COLO829 (cell line): ENCODE data around the gene PANK1.

Experiments used
- DNase-seq: peaks from one replicate; pipeline ENCODE4 v3.0.0; 2012; ENCODE audit warnings: low spot score

The PANK1 gene

DNA sequence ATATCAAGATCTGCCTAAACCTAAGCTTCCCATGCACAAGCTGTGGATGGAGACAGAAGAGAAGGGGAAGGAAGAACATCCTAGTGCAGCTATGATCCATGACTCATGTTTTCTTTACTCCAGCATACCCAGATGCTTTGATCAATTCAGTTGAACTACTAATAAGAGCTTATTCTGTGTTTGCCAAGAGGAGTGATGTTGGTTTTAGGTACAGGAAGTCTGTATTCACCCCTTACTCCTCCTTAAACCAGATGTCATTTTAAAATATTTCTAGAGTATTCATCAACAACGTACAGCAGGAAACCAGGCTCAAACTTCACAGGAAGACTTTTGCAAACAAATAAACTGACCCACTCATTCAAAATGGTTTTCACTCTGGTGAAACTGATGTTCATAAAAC, 29.2 kb downstream of the PANK1 start:
- peak; percentile 3 for DNase-seq

- DNase-seq: no peak
Observed at GRCh38 chr10:89615112-89615511, 29.9 kb downstream of the PANK1 start.

DNA sequence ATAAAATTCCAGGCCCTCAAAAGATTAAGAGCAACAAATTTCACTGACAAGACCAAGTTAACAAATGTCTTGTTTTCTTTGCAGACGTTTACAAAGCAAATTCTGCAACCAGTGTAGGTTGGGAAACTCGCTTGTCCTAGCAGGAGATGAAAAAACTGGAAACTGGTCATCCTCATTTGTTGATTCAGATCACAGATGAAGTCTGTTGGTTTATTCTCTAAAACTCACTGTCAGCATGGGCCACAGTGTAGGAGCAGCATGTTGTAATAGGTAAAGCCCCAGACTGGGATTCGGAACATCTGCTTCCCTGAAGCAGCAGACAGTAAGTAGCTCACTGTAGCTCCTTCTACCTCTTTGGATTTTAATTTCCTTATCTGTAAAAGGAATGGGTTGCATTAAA, 31.5 kb downstream of the PANK1 start:
- DNase-seq: no peak

DNA sequence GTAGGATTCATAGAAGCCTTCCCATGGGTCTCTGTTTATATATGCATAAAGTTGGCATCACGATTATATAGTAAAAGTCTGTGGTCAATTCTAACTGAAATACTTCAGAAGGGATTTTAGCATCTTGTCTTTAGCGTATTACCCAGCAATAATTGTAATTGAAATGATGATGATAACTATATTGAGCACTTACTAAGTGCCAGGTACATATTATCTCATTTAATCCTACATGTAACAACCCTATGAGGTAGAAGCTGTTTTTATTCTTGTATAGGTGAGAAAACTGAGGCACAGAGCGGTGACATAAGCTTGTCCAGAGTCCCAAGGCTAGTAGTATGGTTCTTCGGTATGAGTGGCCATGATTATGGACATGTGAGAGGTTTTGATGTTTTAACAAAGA, 33.8 kb downstream of the PANK1 start:
- no peak for DNase-seq

DNA sequence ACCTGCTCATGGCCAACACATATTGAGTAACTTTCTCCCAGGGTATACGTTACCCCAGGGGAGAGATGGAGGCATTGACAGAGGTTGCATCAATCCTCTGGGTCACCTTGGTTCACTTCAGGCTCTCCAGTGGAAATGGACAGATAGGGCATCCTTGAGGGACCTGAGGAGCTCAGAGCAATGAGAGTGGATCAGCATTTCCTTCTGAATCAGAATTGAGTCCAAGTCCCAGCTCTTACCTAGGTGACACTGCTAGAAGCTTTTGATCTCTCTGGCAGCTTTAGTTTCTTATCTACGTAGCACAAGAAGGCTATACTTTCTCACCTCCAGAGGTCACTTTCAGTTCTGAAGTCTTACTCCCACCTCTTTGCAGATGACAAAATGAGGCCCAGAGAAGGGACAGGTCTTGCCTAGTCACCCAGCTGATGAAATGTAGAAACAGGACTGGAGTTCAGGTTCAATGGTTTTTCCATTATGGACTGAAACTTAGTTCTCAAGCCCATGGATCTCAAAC, 35.2 kb downstream of the PANK1 start:
- no peak for DNase-seq

DNA sequence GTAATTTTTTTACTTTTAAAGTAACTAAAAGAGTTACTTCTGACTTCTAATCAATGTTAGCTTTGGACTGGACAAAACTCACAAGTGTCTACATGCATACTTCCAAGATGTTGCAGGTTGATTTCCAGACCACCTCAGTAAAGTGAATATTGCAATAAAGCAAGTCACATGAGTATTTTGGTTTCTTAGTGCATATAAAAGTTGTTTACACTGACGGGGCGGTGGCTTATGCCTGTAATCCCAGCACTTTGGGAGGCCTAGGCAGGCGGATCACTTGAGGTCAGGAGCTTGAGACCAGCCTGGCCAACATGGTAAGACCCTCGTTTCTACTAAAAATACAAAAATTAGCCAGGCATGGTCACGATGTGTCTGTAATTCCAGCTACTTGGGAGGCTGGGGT, 40.8 kb downstream of the PANK1 start:
- DNase-seq: no peak

DNA sequence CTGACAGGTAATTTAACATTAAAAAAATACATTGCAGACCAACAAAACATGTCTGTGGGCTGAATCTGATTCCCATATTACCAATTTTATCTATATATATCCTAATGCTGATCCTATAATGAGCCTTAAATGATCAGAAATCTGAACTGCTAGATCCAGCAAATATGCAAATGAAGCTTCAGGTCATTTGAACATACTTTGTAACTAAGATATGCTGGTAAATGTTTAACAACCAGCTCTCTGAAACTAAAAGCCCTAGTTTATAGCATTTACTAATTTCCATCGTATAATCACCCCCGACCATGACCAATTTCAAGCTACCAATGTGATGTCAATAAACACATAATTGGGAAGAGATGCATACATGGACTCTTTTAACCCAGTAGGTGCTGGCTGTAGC, 42.1 kb downstream of the PANK1 start:
- DNase-seq: no peak

DNA sequence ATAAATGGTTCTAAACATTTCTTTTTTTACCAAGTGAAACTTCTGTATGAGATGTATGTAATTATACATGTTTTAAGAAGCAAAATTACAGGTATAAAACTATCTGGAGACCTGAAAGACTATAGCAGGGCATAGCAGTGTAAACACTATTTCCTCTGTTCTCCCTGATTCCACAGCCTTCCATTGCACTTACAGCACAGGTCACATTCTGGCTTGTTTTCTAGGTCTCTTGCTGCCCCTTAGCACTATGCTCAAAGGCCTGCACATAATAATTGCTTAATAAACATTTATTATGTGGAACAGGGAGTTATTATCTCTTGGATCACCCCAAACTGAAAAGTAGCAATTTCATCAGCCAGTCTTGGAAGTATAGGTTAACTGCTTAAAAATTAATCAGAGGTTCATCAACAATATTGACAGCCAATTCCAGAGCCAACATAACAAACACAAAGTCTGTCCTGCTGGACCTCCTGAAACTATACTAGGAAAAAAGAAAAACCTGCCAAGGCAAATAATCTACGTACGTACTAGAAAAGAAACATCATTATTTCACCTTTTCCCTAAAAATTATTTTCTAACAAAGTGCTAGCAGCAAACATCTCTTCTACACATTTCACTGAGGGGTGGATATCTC, 43.2 kb downstream of the PANK1 start:
- DNase-seq: no peak

- DNase-seq: no peak
Observed at GRCh38 chr10:89600041-89600440, 45.0 kb downstream of the PANK1 start.

- DNase-seq: no peak
Observed at GRCh38 chr10:89593043-89593442, 52.0 kb downstream of the PANK1 start.

DNA sequence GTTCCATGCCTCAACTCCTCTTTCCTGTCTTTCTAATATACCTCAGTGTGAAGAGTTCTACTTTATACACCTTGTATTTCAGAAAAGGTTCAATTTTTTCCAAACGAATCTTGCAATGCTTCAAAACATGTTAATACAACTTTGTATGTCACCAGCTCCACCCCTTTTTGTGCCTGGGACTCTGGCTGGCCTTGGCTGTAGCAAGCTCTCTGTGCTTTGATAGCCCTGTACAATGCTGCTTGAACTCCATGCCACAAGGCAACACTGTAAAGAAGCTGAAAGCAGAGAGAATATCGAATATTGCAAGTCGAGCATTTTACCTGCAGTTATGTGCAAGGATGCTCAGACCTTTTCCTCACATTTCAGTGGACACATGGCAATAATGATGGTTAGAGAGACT, 52.5 kb downstream of the PANK1 start:
- DNase-seq: no peak

- DNase-seq: no peak
Observed at GRCh38 chr10:89591796-89592271, 53.2 kb downstream of the PANK1 start.

DNA sequence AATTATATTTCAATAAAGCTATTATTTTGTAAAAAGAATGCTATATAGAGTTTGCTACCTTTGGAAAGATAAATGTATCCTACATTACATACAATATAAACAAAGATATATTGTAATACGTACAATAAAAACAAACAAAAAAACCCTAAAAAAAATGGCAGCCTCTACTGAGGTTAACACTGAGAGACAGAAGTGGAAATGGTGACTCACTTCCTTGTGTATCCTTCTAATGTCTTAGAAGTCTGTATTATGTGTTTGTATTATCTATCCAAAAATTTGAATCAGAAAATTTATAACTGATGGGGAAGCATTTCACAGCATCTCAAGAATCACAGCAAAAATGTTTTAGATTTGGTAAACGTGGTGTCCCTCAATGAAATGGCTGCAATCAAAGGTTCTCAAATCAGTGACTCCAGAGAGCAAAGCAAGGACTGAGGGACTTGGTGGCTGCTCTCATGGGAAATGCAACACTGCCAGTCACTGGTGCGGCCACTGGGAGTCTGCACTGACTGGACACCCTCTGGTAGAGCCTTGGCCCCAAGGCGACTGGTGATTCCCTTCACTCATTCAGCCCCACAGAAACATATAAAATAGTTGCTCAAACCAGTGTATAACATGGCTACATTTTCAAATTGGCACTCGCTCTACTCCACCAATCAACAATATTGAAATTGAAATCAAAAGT, 53.8 kb downstream of the PANK1 start:
- DNase-seq: peak; percentile 2

DNA sequence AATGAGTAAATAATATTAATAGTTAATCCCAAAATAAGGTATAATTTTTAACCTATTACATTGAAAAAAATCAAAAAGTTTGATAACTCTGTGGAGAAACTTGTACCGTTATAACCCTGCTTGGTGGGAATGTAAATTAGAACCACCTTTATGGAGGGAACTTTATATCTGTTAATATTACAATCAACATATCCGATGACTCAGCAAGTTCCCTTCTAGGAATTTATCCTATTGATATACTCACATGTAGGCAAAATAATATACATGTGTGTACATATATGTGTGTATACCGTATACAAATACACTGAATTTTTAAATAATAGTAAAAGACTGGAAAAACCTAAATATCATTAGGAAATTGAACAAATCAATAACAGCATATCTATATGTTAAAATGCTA, 54.7 kb downstream of the PANK1 start:
- no peak for DNase-seq

DNA sequence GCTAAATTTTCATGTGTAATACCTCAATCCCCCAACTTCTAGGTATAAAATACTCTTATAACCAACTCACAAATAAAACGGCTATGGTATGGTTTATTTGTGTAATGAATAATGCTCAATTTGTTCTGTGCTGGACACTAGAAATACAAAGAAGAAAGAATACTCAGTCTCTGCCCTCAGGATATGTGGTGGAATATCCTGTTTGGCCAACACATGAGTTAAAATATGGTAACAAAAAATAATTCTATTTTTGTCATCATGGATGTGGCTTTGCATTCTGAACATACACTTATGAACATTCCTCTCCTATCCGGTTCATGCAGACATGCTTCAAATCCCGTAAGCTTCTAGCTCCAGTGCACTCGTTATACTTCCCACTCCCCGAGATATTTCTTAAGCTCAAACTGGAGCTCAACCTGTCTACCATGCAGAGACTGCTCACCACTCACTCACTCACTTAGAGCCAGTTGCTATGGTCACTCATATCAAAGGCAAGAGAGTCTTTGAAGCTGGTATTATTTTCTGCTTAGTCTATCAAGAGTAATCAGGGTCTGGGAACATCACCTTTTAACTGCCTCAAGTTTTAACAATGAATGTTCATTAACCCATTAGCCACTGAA, 55.8 kb downstream of the PANK1 start:
- peak; percentile 22 for DNase-seq

DNA sequence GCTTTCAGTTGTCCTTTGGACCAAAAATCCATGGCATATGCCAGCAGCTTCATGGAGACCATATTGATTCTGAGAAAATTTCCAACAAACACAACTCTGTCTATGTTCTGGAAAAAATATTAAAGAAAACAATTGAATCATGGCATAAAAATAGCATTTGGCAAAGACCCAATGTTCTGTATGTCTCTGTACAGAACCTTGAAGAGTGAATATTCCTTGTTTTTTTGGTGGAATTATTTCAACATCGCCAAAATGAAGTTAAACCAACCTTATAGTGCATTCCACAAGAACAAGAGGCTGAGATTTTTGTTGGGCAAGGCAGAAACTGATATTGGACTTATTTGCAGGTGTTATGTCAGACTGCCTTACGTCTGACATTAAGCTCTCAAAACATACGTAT, 56.4 kb downstream of the PANK1 start:
- DNase-seq: no peak

GRCh38 chr10:89582022-89582421, 63.0 kb downstream of the PANK1 start:
- no peak for DNase-seq

DNA sequence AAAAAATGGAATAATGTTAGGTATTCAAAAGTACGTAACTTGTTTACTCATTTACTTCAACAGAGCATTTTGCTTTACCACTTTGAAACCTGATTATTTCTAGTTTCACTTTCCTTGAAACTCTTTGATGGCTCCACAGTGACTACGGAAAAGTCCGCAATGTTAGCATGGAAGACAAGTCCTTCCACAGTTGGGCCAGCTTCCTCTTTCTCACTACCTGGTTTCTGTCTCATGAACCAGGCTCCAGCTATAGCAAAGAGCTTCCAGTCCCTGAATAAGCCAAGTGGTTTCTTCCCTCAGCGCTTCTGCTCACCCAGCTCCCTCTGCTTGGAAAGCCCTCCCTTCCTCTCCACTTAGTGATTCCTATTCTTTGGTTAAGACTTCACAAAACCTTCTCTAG, 64.8 kb downstream of the PANK1 start:
- DNase-seq: no peak

- DNase-seq: no peak
Observed at GRCh38 chr10:89576696-89577095, 68.3 kb downstream of the PANK1 start.

DNA sequence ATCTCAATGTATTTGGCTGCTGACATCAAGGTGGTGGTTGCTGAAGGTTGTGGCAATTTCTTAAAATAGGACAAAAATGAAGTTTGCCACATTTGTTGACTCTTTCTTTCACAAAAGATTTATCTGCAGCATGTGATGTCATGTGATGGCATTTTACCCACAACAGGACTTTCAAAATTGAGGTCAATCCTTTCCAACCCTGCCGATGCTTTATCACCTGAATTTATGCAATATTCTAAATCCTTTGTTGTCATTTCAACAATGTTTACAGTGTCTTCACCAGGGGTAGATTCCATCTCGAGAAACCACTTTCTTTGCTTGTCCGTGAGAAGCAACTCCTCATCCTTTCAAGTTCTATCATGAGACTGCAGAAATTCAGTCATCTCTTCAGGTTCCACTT, 69.0 kb downstream of the PANK1 start:
- DNase-seq: no peak

- no peak for DNase-seq
Observed at GRCh38 chr10:89575031-89575430, 70.0 kb downstream of the PANK1 start.

GRCh38 chr10:89574368-89574767, 70.7 kb downstream of the PANK1 start:
- peak; percentile 61 for DNase-seq

DNA sequence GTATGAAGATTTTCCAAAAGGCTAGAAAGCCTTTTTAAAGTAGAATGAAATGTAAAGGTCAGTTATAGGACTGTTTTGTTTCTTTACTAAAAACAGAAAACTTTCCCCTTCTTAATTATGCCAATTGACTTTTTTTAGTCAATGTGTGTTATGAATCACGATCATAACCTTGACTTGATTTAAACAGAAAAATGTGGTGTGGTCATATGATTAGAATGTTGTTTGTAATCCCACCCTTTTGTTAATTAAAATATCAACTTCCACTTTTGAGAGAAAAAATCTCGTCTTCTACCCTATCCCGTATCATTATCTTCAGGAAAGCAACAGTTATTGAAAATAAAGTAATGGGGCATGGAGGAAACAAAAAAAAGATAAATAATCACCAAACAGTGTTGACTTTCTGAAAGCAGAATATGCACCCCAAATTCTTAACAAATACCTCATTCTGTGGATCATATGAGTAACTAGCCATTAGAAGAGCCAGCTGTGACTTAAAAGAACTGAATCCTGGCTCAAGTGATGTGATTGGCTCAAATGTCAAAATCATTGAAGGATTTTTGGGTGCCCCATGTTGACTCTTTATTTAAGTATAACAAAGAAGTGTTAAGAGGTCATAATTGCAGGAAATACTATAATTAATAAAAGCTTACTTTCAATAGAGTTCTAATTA, 77.3 kb downstream of the PANK1 start:
- no peak for DNase-seq
